Measurements from ENCODE around the gene CYP2S1.

DNA sequence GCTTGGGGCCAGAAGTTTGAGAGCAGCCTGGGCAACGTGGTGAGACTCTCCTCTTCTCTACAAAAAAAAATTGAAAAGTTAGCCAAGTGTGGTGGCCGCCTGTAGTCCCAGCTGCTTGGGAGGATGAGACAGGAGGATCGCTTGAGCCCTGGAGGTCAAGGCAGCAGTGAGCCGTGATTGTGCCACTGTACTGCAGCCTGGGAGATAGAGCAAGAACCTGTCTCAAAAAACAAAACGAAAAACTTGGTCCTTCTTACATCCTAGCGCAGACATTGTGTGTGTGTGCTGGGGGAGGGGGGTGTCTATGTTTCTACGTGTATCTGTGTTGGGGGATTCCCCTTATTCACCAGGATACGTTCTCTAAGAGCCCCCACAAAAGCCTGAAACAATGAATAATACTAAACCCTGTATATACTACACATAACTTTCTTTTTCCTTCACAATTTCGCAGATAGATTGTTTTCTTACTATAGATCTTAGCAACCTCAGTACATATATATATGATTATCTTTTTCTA is 33.9 kb downstream of the CYP2S1 start:
- TF ChIP-seq, protein P1, sequence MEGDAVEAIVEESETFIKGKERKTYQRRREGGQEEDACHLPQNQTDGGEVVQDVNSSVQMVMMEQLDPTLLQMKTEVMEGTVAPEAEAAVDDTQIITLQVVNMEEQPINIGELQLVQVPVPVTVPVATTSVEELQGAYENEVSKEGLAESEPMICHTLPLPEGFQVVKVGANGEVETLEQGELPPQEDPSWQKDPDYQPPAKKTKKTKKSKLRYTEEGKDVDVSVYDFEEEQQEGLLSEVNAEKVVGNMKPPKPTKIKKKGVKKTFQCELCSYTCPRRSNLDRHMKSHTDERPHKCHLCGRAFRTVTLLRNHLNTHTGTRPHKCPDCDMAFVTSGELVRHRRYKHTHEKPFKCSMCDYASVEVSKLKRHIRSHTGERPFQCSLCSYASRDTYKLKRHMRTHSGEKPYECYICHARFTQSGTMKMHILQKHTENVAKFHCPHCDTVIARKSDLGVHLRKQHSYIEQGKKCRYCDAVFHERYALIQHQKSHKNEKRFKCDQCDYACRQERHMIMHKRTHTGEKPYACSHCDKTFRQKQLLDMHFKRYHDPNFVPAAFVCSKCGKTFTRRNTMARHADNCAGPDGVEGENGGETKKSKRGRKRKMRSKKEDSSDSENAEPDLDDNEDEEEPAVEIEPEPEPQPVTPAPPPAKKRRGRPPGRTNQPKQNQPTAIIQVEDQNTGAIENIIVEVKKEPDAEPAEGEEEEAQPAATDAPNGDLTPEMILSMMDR (IDR thresholded peaks at IDR 0.05), result no peak
- TF ChIP-seq POLR2AphosphoS5 (IDR thresholded peaks at IDR 0.05) (no peak), POLR2A (IDR thresholded peaks at IDR 0.05) (no peak)

Measured in prostate gland (tissue), 2 donors.